Vagina (tissue), 2 donors: ENCODE results near the gene ZNF432. TPM values are rescaled to one million over a fixed set of nuclear protein-coding genes. Genes with fewer than 3 reads are reported as not detected.
"Not testable (repeated sequence)": the region's sequence is repeated elsewhere in the genome, so short reads cannot be mapped to it uniquely, and the experiment has no call there.

ENCODE experiments used
- DNase-seq, 2 donors: peaks; one replicate each; pipeline ENCODE4 v3.0.0-alpha.2; 2017; ENCODE audit errors: extremely low spot score in 2 of 2
- H3K27ac ChIP-seq: fragments of 200-600 bp; sonication (generic); one replicate; pipeline ENCODE4 v1.5.1; 2019
- H3K27me3 ChIP-seq: fragments of 200-600 bp; sonication (generic); one replicate; pipeline ENCODE4 v1.5.1; 2019
- H3K36me3 ChIP-seq, 2 donors: fragments of 200-600 bp; sonication (generic); one replicate each; pipeline ENCODE4 v1.5.1; 2017 to 2019
- H3K4me1 ChIP-seq: fragments of 200-600 bp; sonication (generic); one replicate; pipeline ENCODE4 v1.5.1; 2019
- H3K4me3 ChIP-seq, 2 donors: fragments of 200-600 bp; sonication (generic); 1 replicate in 1 of 2; 2 replicates in 1 of 2; pipeline ENCODE4 v1.5.1; 2016 to 2019
- H3K9me3 ChIP-seq: fragments of 200-600 bp; sonication (generic); one replicate; pipeline ENCODE4 v1.5.1; 2019
- POLR2A ChIP-seq, 2 donors: fragments of 450-650 bp; IDR thresholded peaks; one replicate each; pipeline ENCODE4 v1.6.1; 2017; ENCODE audit warnings: antibody characterized with exemption in 2 of 2, mild to moderate bottlenecking in 2 of 2, moderate library complexity in 2 of 2
- POLR2AphosphoS5 ChIP-seq, 2 donors: sonication (generic); formaldehyde crosslinking; IDR thresholded peaks; one replicate each; pipeline ENCODE4 v1.9.0; 2017; ENCODE audit warnings: antibody characterized with exemption in 2 of 2, mild to moderate bottlenecking in 2 of 2, low read depth in 1 of 2; ENCODE audit not compliant: insufficient read depth in 1 of 2
- intact Hi-C: fragments of 100-400 bp; cut with DNase I; formaldehyde crosslinking; loops from one replicate; pipeline ENCODE4 v1.15.1; 2023
- total RNA-seq: library from RNA; depleted of rRNA; stranded (reverse); fragments of >200 nt; gene quantifications from one replicate; pipeline ENCODE4 v1.2.3, GENCODE V29; 2016
- TF ChIP-seq, protein P1 (sequence below), 3 experiments: fragments of 450-650 bp in 2 of 3; fragments of 200-600 bp in 1 of 3; sonication (generic) in 1 of 3; IDR thresholded peaks; one replicate each; pipeline ENCODE4 v1.5.1; 2017 to 2019; ENCODE audit warnings: antibody characterized with exemption in 3 of 3, mild to moderate bottlenecking in 2 of 3, moderate library complexity in 2 of 3

The ZNF432 gene
- total RNA-seq, 1 donor from 2014 or later: 14.0 TPM

DNA sequence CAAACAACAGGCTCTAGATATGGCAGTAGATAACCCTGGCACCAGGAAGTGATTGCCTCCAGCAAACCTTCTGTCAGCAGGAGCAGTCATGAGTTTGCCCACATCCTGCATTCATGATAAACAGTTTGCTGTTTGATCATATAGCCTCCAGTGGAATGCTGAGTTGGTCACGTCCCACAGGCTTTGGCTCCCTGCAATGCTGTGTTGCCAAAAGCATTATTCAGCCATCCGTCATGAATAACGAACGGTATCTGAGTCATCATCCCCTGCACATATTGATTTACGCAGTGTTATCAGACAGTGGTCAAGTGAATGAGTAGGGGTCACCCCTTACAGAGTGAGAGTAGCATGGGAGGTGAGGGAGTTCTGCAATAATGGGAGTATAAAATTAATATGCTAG lies 21.9 kb upstream of the ZNF432 start:
- no peaks in the 10 kb centered on the region for H3K4me1 ChIP-seq
- H3K27me3 ChIP-seq: no peaks in the 10 kb centered on the region
- no peak for DNase-seq
- peaks cover 53% of the 10 kb centered on the region for H3K9me3 ChIP-seq
- TF ChIP-seq, protein P1, sequence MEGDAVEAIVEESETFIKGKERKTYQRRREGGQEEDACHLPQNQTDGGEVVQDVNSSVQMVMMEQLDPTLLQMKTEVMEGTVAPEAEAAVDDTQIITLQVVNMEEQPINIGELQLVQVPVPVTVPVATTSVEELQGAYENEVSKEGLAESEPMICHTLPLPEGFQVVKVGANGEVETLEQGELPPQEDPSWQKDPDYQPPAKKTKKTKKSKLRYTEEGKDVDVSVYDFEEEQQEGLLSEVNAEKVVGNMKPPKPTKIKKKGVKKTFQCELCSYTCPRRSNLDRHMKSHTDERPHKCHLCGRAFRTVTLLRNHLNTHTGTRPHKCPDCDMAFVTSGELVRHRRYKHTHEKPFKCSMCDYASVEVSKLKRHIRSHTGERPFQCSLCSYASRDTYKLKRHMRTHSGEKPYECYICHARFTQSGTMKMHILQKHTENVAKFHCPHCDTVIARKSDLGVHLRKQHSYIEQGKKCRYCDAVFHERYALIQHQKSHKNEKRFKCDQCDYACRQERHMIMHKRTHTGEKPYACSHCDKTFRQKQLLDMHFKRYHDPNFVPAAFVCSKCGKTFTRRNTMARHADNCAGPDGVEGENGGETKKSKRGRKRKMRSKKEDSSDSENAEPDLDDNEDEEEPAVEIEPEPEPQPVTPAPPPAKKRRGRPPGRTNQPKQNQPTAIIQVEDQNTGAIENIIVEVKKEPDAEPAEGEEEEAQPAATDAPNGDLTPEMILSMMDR (IDR thresholded peaks at IDR 0.05): no peak
- TF ChIP-seq POLR2A (IDR thresholded peaks at IDR 0.05) (no peak), POLR2AphosphoS5 (IDR thresholded peaks at IDR 0.05; ENCODE audit: insufficient read depth in 1 of 2, low read depth in 1 of 2) (no peak)
- H3K4me3 ChIP-seq: no peak overlapping the region
- intact Hi-C loops: no loop called here
- H3K36me3 ChIP-seq: peaks cover 0 to 97% of the 10 kb centered on the region in 2 donors
- H3K27ac ChIP-seq: no peak overlapping the region

DNA sequence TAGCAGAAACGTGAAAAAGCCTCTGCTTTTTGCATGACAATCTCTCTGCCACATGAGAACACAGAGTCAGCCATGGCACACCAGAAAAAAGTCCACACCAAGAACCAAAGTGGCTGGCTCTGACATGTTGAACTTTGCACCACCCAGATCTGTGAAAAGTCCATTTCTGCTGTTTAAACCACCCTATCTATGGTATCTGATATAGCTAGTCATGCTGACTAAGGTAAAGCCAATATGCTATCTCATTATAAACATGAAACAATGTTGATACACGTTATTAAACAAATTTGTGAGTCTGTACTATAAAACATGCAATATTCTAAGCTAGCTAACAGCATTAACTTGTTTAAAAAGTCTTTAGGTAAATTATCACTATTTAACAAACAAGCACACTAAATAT lies 21.0 kb upstream of the ZNF432 start:
- TF ChIP-seq, protein P1 (IDR thresholded peaks at IDR 0.05): no peak
- TF ChIP-seq POLR2AphosphoS5 (IDR thresholded peaks at IDR 0.05; ENCODE audit: insufficient read depth in 1 of 2, low read depth in 1 of 2): no peak
- TF ChIP-seq POLR2A (IDR thresholded peaks at IDR 0.05): no peak
- no peaks in the 10 kb centered on the region for H3K4me1 ChIP-seq
- no peak overlapping the region for H3K27ac ChIP-seq
- peaks cover 61% of the 10 kb centered on the region for H3K9me3 ChIP-seq
- H3K36me3 ChIP-seq: peaks cover 0 to 97% of the 10 kb centered on the region in 2 donors
- no peak overlapping the region for H3K4me3 ChIP-seq
- H3K27me3 ChIP-seq: no peaks in the 10 kb centered on the region
- intact Hi-C loops: no loop called here
- DNase-seq: no peak

DNA sequence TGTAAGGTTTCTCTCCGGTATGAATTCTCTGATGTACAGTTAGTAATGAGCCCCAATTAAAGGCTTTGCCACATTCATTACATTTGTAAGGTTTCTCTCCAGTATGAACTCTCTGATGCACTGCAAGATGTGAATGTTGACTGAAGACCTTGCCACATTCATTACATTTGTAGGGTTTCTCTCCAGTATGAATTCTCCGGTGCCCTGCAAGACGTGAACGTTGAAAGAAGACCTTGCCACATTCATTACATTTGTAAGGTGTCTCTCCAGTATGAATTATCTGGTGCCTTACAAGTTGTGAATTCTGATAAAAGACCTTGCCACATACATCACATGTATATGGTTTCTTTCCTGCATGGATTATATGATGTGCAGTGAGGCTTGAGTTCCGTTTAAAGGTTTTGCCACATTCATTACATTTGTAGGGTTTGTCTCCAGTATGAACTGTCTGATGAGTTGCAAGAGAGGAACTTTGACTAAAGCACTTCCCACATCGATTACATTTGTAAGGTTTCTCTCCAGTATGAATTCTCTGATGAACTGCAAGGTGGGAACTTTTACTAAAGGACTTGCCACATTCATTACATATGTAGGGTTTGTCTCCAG lies 17.7 kb upstream of the ZNF432 start:
- Histone ChIP-seq H3K4me1 (no peaks in the 10 kb centered on the region), H3K36me3 (peaks cover 0 to 90% of the 10 kb centered on the region in 2 donors), H3K27ac (no peak overlapping the region), H3K4me3 (no peak overlapping the region), H3K27me3 (no peaks in the 10 kb centered on the region), H3K9me3 (peaks cover 73% of the 10 kb centered on the region)
- intact Hi-C loops: no loop called here
- DNase-seq: no peak
- no peak for TF ChIP-seq POLR2AphosphoS5 (IDR thresholded peaks at IDR 0.05; ENCODE audit: insufficient read depth in 1 of 2, low read depth in 1 of 2)
- no peak for TF ChIP-seq POLR2A (IDR thresholded peaks at IDR 0.05)
- TF ChIP-seq, protein P1 (IDR thresholded peaks at IDR 0.05): no peak

DNA sequence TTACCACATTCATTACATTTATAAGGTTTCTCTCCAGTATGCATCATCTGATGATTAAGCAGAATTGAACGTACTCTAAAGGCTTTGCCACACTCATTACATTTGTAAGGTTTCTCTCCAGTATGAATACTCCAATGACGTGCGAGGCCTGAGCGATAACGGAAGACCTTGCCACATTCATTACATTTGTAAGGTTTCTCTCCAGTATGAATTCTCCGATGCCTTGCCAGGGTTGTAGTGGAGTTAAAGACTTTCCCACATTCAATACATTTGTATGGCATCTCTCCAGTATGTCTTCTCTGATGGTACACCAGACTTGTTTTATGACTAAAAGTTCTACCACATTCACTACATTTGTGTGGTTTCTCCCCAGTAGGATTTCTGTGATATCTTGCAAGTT lies 16.8 kb upstream of the ZNF432 start:
- DNase-seq: no peak
- Histone ChIP-seq H3K4me3 (no peak overlapping the region), H3K9me3 (peaks cover 78% of the 10 kb centered on the region), H3K36me3 (peaks cover 0 to 84% of the 10 kb centered on the region in 2 donors), H3K4me1 (no peaks in the 10 kb centered on the region), H3K27me3 (no peaks in the 10 kb centered on the region), H3K27ac (no peak overlapping the region)
- intact Hi-C loops: no loop called here
- no peak for TF ChIP-seq POLR2A (IDR thresholded peaks at IDR 0.05)

DNA sequence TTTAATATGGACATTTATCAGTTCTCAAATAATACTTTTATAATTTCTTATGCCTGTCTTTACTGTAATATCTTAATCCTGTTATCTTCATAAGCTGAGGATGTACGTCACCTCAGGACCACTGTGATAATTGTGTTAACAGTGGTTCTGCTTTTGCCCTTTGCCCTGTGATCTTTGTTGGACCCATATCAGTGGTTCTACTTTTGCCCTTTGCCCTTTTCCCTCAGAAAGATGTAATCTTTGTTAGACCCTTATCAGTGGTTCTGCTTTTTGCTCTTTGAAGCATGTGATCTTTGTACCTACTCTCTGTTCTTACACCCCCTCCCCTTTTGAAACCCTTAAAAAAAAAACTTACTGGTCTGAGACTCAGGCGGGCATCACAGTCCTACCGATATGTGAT lies 7.8 kb upstream of the ZNF432 start:
- H3K4me1 ChIP-seq, intact Hi-C loops, DNase-seq, H3K27ac ChIP-seq, H3K4me3 ChIP-seq, H3K27me3 ChIP-seq, H3K36me3 ChIP-seq: not testable (repeated sequence)
- peaks cover 19% of the 10 kb centered on the region for H3K9me3 ChIP-seq

DNA sequence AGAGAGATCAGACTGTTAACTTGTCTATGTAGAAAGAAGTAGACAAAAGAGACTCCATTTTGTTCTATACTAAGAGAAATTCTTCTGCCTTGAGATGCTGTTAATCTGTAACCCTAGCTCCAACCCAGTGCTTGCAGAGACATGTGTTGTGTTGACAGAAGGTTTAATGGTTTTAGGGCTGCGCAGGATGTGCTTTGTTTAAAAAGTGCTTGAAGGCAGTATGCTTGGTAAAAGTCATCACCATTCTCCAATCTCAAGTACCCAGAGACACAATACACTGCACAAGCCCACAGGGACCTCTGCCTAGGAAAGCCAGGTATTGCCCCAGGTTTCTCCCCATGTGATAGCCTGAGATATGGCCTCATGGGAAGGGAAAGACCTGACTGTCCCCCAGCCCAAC lies 3.1 kb upstream of the ZNF432 start:
- H3K4me3 ChIP-seq, DNase-seq, H3K4me1 ChIP-seq, H3K27ac ChIP-seq, H3K27me3 ChIP-seq, H3K9me3 ChIP-seq, intact Hi-C loops: not testable (repeated sequence)
- peaks cover 0 to 12% of the 10 kb centered on the region in 2 donors for H3K36me3 ChIP-seq
